Aorta (tissue), 5 donors: ENCODE results near the gene NLRC5. TPM values are rescaled to one million over a fixed set of nuclear protein-coding genes. Genes with fewer than 3 reads are reported as not detected.
"Not testable (repeated sequence)": the region's sequence is repeated elsewhere in the genome, so short reads cannot be mapped to it uniquely, and the experiment has no call there.

Source experiments
- ATAC-seq: fragments of 200-7000 bp; cut with Tn5 transposase; one replicate; pipeline ENCODE4 v1.9.1; 2022; ENCODE audit warnings: moderate library complexity; ENCODE audit not compliant: low FRiP score
- DNase-seq, 2 donors: peaks; one replicate each; pipeline ENCODE4 v3.0.0-alpha.2; 2020
- H3K27ac ChIP-seq, 2 donors: one replicate each; pipeline ENCODE4 v1.5.1; 2013; ENCODE audit warnings: low read length in 2 of 2, mild to moderate bottlenecking in 2 of 2, moderate library complexity in 2 of 2, control low read depth in 1 of 2, inconsistent platforms in 1 of 2, low read depth in 1 of 2
- H3K27me3 ChIP-seq, 2 donors: one replicate each; pipeline ENCODE4 v1.6.1; 2013; ENCODE audit warnings: control low read depth in 1 of 2, low read length in 1 of 2, mild to moderate bottlenecking in 1 of 2, moderate library complexity in 1 of 2; ENCODE audit not compliant: insufficient read depth in 2 of 2, control insufficient read depth in 1 of 2
- H3K36me3 ChIP-seq, 2 donors: one replicate each; pipeline ENCODE4 v1.6.1; 2013; ENCODE audit warnings: control low read depth in 1 of 2, low read length in 1 of 2, mild to moderate bottlenecking in 1 of 2; ENCODE audit not compliant: insufficient read depth in 2 of 2, control insufficient read depth in 1 of 2
- H3K4me1 ChIP-seq, 2 donors: one replicate each; pipeline ENCODE4 v1.6.1; 2013; ENCODE audit warnings: low read length in 2 of 2, control low read depth in 1 of 2, mild to moderate bottlenecking in 1 of 2, moderate library complexity in 1 of 2; ENCODE audit not compliant: insufficient read depth in 2 of 2, control insufficient read depth in 1 of 2
- H3K4me3 ChIP-seq, 2 donors: one replicate each; pipeline ENCODE4 v1.5.1; 2013; ENCODE audit warnings: low read length in 2 of 2, control low read depth in 1 of 2, mild to moderate bottlenecking in 1 of 2
- H3K9me3 ChIP-seq: one replicate; pipeline ENCODE4 v1.6.1; 2013; ENCODE audit warnings: mild to moderate bottlenecking, low read length; ENCODE audit not compliant: control insufficient read depth
- WGBS, 2 donors: extraction: QIAGEN DNeasy Blood & Tissue Kit; methylation state at CpG; one replicate each; pipeline ENCODE4 v1.1.7; 2013; 5-methylcytosine and 5-hydroxymethylcytosine counted together
- intact Hi-C, 2 donors: fragments of 100-400 bp; cut with DNase I; formaldehyde crosslinking; loops; one replicate each; pipeline versions ENCODE4 v1.14.2 to v1.15.0; 2022
- polyA plus RNA-seq, 2 donors: library from polyadenylated mRNA; stranded (reverse); fragments of 200-250 nt; gene quantifications; one replicate each; pipeline ENCODE4 v1.2.3, GENCODE V29; 2013
- total RNA-seq, 2 donors: library from RNA; stranded (reverse); fragmentation: NEBNext Ultra II Directional; extraction: Animal tissue kit (Norgen Biotek cat#: 25700); gene quantifications; one replicate each; pipeline ENCODE4 v1.2.1, GENCODE V29; 2021
- donor health status: healthy with polysubstance abuse.
- donor health status: Bipolar disorder and iron deficiency.
- donor health status: DM: no; HTN: no; CAD: no.
- donor health status: DM: no; HTN: no; CAD: no.
- donor health status: DM: yes; HTN: yes; CAD: no.

Gene NLRC5
- total and polyA plus RNA-seq, 4 donors, result 4.9 to 82.9 (median 35.9) TPM

- no peak overlapping the region for H3K4me3 ChIP-seq
- no peak for DNase-seq
- no peak for ATAC-seq
- no peaks in the 10 kb centered on the region for H3K27me3 ChIP-seq
- intact Hi-C loops, result no loop called here
- H3K4me1 ChIP-seq, result no peaks in the 10 kb centered on the region
- H3K36me3 ChIP-seq, result no peaks in the 10 kb centered on the region
- no peak overlapping the region for H3K27ac ChIP-seq
- 86 to 92% methylated on average over 7 of the region's 7 CpGs for WGBS, 2 donors
- no peaks in the 10 kb centered on the region for H3K9me3 ChIP-seq
These were observed 115.8 kb downstream of the NLRC5 start for GRCh38 chr16:57105184-57105583.

GRCh38 chr16:57106767-57107166, 117.4 kb downstream of the NLRC5 start:
- Histone ChIP-seq H3K27ac (no peak overlapping the region), H3K9me3 (no peaks in the 10 kb centered on the region), H3K4me3 (no peak overlapping the region), H3K27me3 (no peaks in the 10 kb centered on the region), H3K4me1 (no peaks in the 10 kb centered on the region), H3K36me3 (no peaks in the 10 kb centered on the region)
- ATAC-seq (no peak), DNase-seq (no peak)
- intact Hi-C loops, result no loop called here
- 95 to 100% methylated on average over 2 of the region's 2 CpGs for WGBS, 2 donors

GRCh38 chr16:57107321-57107922, 118.1 kb downstream of the NLRC5 start:
- Histone ChIP-seq H3K4me1 (no peaks in the 10 kb centered on the region), H3K4me3 (no peak overlapping the region), H3K9me3 (no peaks in the 10 kb centered on the region), H3K27me3 (no peaks in the 10 kb centered on the region), H3K36me3 (no peaks in the 10 kb centered on the region), H3K27ac (no peak overlapping the region)
- intact Hi-C loops, result no loop called here
- DNase-seq (no peak), ATAC-seq (no peak)
- WGBS, 2 donors, result 55 to 67% methylated on average over 9 of the region's 9 CpGs

- no peak overlapping the region for H3K4me3 ChIP-seq
- H3K27ac ChIP-seq, result no peak overlapping the region
- intact Hi-C loops, result no loop called here
- no peaks in the 10 kb centered on the region for H3K4me1 ChIP-seq
- H3K27me3 ChIP-seq, result no peaks in the 10 kb centered on the region
- WGBS, 2 donors, result 90 to 95% methylated on average over 1 of the region's 1 CpG
- H3K9me3 ChIP-seq, result no peaks in the 10 kb centered on the region
- H3K36me3 ChIP-seq, result no peaks in the 10 kb centered on the region
- DNase-seq, result no peak
- no peak for ATAC-seq
These were observed 119.1 kb downstream of the NLRC5 start for GRCh38 chr16:57108432-57108831.

- intact Hi-C loops, H3K9me3 ChIP-seq, ATAC-seq, H3K27ac ChIP-seq, DNase-seq, H3K4me3 ChIP-seq, H3K36me3 ChIP-seq, H3K4me1 ChIP-seq, H3K27me3 ChIP-seq: not testable (repeated sequence)
- 89 to 92% methylated on average over 10 of the region's 10 CpGs for WGBS, 2 donors
These were observed 120.1 kb downstream of the NLRC5 start for GRCh38 chr16:57109259-57110105.

GRCh38 chr16:57110937-57111336, 121.6 kb downstream of the NLRC5 start:
- whole genome bisulfite sequencing, 2 donors, result 96 to 97% methylated on average over 4 of the region's 4 CpGs
- ATAC-seq (no peak), DNase-seq (no peak)
- H3K4me1 ChIP-seq, result no peaks in the 10 kb centered on the region
- no peak overlapping the region for H3K27ac ChIP-seq
- intact Hi-C loops, result no loop called here
- no peaks in the 10 kb centered on the region for H3K27me3 ChIP-seq
- no peak overlapping the region for H3K4me3 ChIP-seq
- H3K36me3 ChIP-seq, result no peaks in the 10 kb centered on the region
- H3K9me3 ChIP-seq, result no peaks in the 10 kb centered on the region

GRCh38 chr16:57111420-57111819, 122.1 kb downstream of the NLRC5 start:
- no peaks in the 10 kb centered on the region for H3K36me3 ChIP-seq
- H3K27me3 ChIP-seq, result no peaks in the 10 kb centered on the region
- H3K4me1 ChIP-seq, result no peaks in the 10 kb centered on the region
- no peak for DNase-seq
- H3K9me3 ChIP-seq, result no peaks in the 10 kb centered on the region
- intact Hi-C loops, result no loop called here
- 91 to 99% methylated on average over 2 of the region's 2 CpGs for WGBS, 2 donors
- H3K4me3 ChIP-seq, result no peak overlapping the region
- ATAC-seq, result no peak
- H3K27ac ChIP-seq, result no peak overlapping the region

- ATAC-seq, result peak; percentile 41
- H3K9me3 ChIP-seq, result no peaks in the 10 kb centered on the region
- H3K4me3 ChIP-seq, result no peak overlapping the region
- no peaks in the 10 kb centered on the region for H3K4me1 ChIP-seq
- intact Hi-C loops, result no loop called here
- peak overlapping the region in 1 of 2 donors; percentile 21 for H3K27ac ChIP-seq
- WGBS, 2 donors, result 34 to 43% methylated on average over 10 of the region's 10 CpGs
- no peak for DNase-seq
- no peaks in the 10 kb centered on the region for H3K36me3 ChIP-seq
- H3K27me3 ChIP-seq, result no peaks in the 10 kb centered on the region
These were observed 123.2 kb downstream of the NLRC5 start for GRCh38 chr16:57112403-57113041.
